Astrocyte of the hippocampus (primary cell): Measurements from ENCODE around the gene CACNA1C.

Experiments used
- DNase-seq: peaks from one replicate; pipeline ENCODE4 v3.0.0; 2011; ENCODE audit warnings: low read depth, low spot score

Gene CACNA1C

GRCh38 chr12:2642896-2643425 is 590.2 kb downstream of the CACNA1C start:
- no peak for DNase-seq

GRCh38 chr12:2643576-2644135 is 590.9 kb downstream of the CACNA1C start:
- no peak for DNase-seq

- DNase-seq: no peak
These were observed 592.1 kb downstream of the CACNA1C start for GRCh38 chr12:2644683-2645405.

GRCh38 chr12:2645460-2645859 is 592.7 kb downstream of the CACNA1C start:
- DNase-seq: no peak

GRCh38 chr12:2646341-2646740 is 593.6 kb downstream of the CACNA1C start:
- no peak for DNase-seq

GRCh38 chr12:2647186-2647585 is 594.4 kb downstream of the CACNA1C start:
- no peak for DNase-seq

GRCh38 chr12:2648406-2648805 is 595.6 kb downstream of the CACNA1C start:
- DNase-seq: no peak

- no peak for DNase-seq
These were observed 596.6 kb downstream of the CACNA1C start for GRCh38 chr12:2649201-2650030.

GRCh38 chr12:2650261-2651067 is 597.7 kb downstream of the CACNA1C start:
- no peak for DNase-seq

- DNase-seq: no peak
These were observed 598.5 kb downstream of the CACNA1C start for GRCh38 chr12:2651068-2651965.

GRCh38 chr12:2652011-2652400 is 599.2 kb downstream of the CACNA1C start:
- no peak for DNase-seq

- DNase-seq: no peak
These were observed 599.8 kb downstream of the CACNA1C start for GRCh38 chr12:2652401-2653081.

GRCh38 chr12:2653461-2653965 is 600.7 kb downstream of the CACNA1C start:
- no peak for DNase-seq

GRCh38 chr12:2654311-2654710 is 601.5 kb downstream of the CACNA1C start:
- DNase-seq: no peak

- no peak for DNase-seq
These were observed 602.0 kb downstream of the CACNA1C start for GRCh38 chr12:2654741-2655140.

GRCh38 chr12:2662524-2662923 is 609.7 kb downstream of the CACNA1C start:
- no peak for DNase-seq

GRCh38 chr12:2664721-2665577 is 612.2 kb downstream of the CACNA1C start:
- no peak for DNase-seq

- DNase-seq: no peak
These were observed 613.6 kb downstream of the CACNA1C start for GRCh38 chr12:2666411-2666810.

GRCh38 chr12:2666846-2667245 is 614.1 kb downstream of the CACNA1C start:
- no peak for DNase-seq
